ENCODE results near the gene DPY19L3.

Gene DPY19L3

DNA sequence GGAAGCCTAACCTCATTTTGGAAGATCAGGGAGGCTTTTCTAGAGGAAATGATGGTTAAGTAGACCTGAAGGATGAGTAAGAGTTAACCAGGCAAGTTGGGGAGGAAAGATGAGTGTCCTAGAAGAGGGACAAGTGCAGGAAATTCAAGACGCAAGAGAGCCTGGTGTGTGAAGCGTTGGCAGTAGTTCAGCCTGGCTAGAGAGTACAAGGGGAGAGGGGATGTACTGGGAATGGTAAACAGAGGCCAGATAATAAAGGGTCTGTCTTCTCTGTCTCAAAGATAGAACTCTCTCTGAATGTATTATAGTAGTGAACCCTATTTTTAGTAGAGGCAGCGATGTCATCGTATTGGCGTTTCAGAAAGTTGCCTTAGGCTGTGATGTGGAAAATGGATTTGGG is 9.7 kb downstream of the DPY19L3 start:
- H3K79me2 ChIP-seq (ENCODE audit: control insufficient read depth, low read length): no peaks in the 10 kb centered on the region
- TF ChIP-seq, protein P1, sequence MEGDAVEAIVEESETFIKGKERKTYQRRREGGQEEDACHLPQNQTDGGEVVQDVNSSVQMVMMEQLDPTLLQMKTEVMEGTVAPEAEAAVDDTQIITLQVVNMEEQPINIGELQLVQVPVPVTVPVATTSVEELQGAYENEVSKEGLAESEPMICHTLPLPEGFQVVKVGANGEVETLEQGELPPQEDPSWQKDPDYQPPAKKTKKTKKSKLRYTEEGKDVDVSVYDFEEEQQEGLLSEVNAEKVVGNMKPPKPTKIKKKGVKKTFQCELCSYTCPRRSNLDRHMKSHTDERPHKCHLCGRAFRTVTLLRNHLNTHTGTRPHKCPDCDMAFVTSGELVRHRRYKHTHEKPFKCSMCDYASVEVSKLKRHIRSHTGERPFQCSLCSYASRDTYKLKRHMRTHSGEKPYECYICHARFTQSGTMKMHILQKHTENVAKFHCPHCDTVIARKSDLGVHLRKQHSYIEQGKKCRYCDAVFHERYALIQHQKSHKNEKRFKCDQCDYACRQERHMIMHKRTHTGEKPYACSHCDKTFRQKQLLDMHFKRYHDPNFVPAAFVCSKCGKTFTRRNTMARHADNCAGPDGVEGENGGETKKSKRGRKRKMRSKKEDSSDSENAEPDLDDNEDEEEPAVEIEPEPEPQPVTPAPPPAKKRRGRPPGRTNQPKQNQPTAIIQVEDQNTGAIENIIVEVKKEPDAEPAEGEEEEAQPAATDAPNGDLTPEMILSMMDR (IDR thresholded peaks at IDR 0.05; ENCODE audit: low read depth, low read length, poor library complexity, severe bottlenecking): no peak
- TF ChIP-seq EZH2phosphoT487 (IDR thresholded peaks at IDR 0.05; ENCODE audit: borderline replicate concordance, low read length): no peak
- H3F3A ChIP-seq (ENCODE audit: control insufficient read depth, insufficient read depth): no peaks in the 10 kb centered on the region
- no peak overlapping the region for H3K4me2 ChIP-seq (ENCODE audit: low read length)
- H3K9me3 ChIP-seq (ENCODE audit: control insufficient read depth, insufficient read depth, low read length): no peaks in the 10 kb centered on the region
- H3K4me1 ChIP-seq (ENCODE audit: control insufficient read depth, low read length): no peaks in the 10 kb centered on the region
- no peak overlapping the region for H3K4me3 ChIP-seq (ENCODE audit: low read length)
- H4K20me1 ChIP-seq (ENCODE audit: control insufficient read depth, insufficient read depth, low read depth, low read length): no peaks in the 10 kb centered on the region
- H3K9me2 ChIP-seq (replicated peaks; ENCODE audit: control insufficient read depth, low read length): no peaks in the 10 kb centered on the region
- peaks cover 50% of the 10 kb centered on the region for H3K36me3 ChIP-seq (ENCODE audit: control insufficient read depth, low read length)
- no peak overlapping the region for H3K27ac ChIP-seq (ENCODE audit: low read depth, low read length)
- H3K27me3 ChIP-seq (ENCODE audit: control insufficient read depth, low read length): no peaks in the 10 kb centered on the region

DNA sequence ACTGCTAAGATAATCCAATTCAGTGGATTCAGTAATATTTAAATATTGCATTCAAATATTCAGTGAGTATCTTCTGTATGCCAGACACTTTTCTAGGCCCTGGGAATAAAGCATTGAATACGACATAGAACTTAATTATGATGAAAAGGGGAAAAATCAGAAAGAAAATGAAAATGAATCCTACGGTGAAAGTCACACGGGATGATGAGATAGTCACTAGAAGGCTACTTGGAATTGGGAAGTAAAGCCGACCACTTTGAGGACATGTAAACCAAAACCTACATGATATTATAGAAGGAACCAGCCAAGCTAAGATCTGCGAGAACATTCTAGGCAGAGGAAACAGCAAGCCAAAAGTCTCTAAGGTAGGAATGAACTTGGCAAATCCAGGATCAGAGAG is 10.1 kb downstream of the DPY19L3 start:
- no peaks in the 10 kb centered on the region for H3K9me3 ChIP-seq (ENCODE audit: control insufficient read depth, insufficient read depth, low read length)
- H4K20me1 ChIP-seq (ENCODE audit: control insufficient read depth, insufficient read depth, low read depth, low read length): no peaks in the 10 kb centered on the region

GRCh38 chr19:32416749-32417456 is 11.3 kb downstream of the DPY19L3 start:
- Histone ChIP-seq H4K20me1 (ENCODE audit: control insufficient read depth, insufficient read depth, low read depth, low read length) (no peaks in the 10 kb centered on the region), H3K36me3 (ENCODE audit: control insufficient read depth, low read length) (peaks cover 38% of the 10 kb centered on the region)
- TF ChIP-seq, protein P1 (IDR thresholded peaks at IDR 0.05; ENCODE audit: low read depth, low read length, poor library complexity, severe bottlenecking): no peak
- TF ChIP-seq EZH2phosphoT487 (IDR thresholded peaks at IDR 0.05; ENCODE audit: borderline replicate concordance, low read length): no peak

More for the DNA sequence above, 10.1 kb downstream of the DPY19L3 start:
- Histone ChIP-seq H3F3A (ENCODE audit: control insufficient read depth, insufficient read depth) (no peaks in the 10 kb centered on the region), H3K4me3 (ENCODE audit: low read length) (no peak overlapping the region), H3K9me2 (replicated peaks; ENCODE audit: control insufficient read depth, low read length) (no peaks in the 10 kb centered on the region), H3K36me3 (ENCODE audit: control insufficient read depth, low read length) (peaks cover 46% of the 10 kb centered on the region), H3K27ac (ENCODE audit: low read depth, low read length) (no peak overlapping the region), H3K27me3 (ENCODE audit: control insufficient read depth, low read length) (no peaks in the 10 kb centered on the region), H3K79me2 (ENCODE audit: control insufficient read depth, low read length) (no peaks in the 10 kb centered on the region), H3K4me2 (ENCODE audit: low read length) (no peak overlapping the region), H3K4me1 (ENCODE audit: control insufficient read depth, low read length) (no peaks in the 10 kb centered on the region)
- TF ChIP-seq, protein P1 (IDR thresholded peaks at IDR 0.05; ENCODE audit: low read depth, low read length, poor library complexity, severe bottlenecking): no peak
- TF ChIP-seq EZH2phosphoT487 (IDR thresholded peaks at IDR 0.05; ENCODE audit: borderline replicate concordance, low read length): no peak

More at GRCh38 chr19:32416749-32417456, 11.3 kb downstream of the DPY19L3 start:
- Histone ChIP-seq H3K27ac (ENCODE audit: low read depth, low read length) (no peak overlapping the region), H3K9me2 (replicated peaks; ENCODE audit: control insufficient read depth, low read length) (no peaks in the 10 kb centered on the region), H3K79me2 (ENCODE audit: control insufficient read depth, low read length) (no peaks in the 10 kb centered on the region), H3K27me3 (ENCODE audit: control insufficient read depth, low read length) (no peaks in the 10 kb centered on the region), H3K4me1 (ENCODE audit: control insufficient read depth, low read length) (peaks cover 10% of the 10 kb centered on the region), H3F3A (ENCODE audit: control insufficient read depth, insufficient read depth) (0 out of 2 replicates have a peak, but pooled peaks cover 2% of the 10 kb centered on the region), H3K9me3 (ENCODE audit: control insufficient read depth, insufficient read depth, low read length) (no peaks in the 10 kb centered on the region), H3K4me2 (ENCODE audit: low read length) (no peak overlapping the region), H3K4me3 (ENCODE audit: low read length) (no peak overlapping the region)

Data from DOHH2 (cell line).